OCI-LY7 (cell line): ENCODE results near the gene DMRTB1. TPM values are rescaled to one million over a fixed set of nuclear protein-coding genes. Genes with fewer than 3 reads are reported as not detected.

ENCODE experiments used
- BruUV-seq: library from RNA; stranded (reverse); fragments of 400-500 nt; replicated peaks from 2 replicates; lab custom pipeline; 2021; lab: Mats Ljungman, UMichigan
- CTCF ChIA-PET: fragments of 300-600 bp; sonication (Branson Sonifier 250); formaldehyde crosslinking; loops from one replicate; lab custom pipeline; 2022; ENCODE audit warnings: antibody characterized with exemption; ENCODE audit not compliant: unreplicated experiment; lab: Charles Lee
- POLR2A ChIA-PET: fragments of 300-600 bp; sonication (Branson Sonifier 250); formaldehyde crosslinking; loops from one replicate; lab custom pipeline; 2022; ENCODE audit warnings: antibody characterized with exemption; lab: Charles Lee
- DNase-seq: peaks from one replicate; pipeline ENCODE4 v3.0.0-alpha.2; 2015; ENCODE audit warnings: low spot score
- H2AFZ ChIP-seq: fragments of 200-600 bp; sonication (generic), shearing (Covaris generic); 2 replicates; pipeline ENCODE4 v1.6.1; 2014; ENCODE audit warnings: mild to moderate bottlenecking, antibody characterized with exemption, low read length, moderate library complexity
- H3K27ac ChIP-seq: fragments of 200-600 bp; sonication (generic); 2 replicates; pipeline ENCODE4 v1.5.1; 2014; ENCODE audit warnings: mixed run types, low read depth, mild to moderate bottlenecking, moderate library complexity, low read length, inconsistent platforms; ENCODE audit not compliant: poor library complexity, severe bottlenecking
- H3K36me3 ChIP-seq: fragments of 200-600 bp; sonication (generic); 2 replicates; pipeline ENCODE4 v1.6.1; 2014; ENCODE audit warnings: mild to moderate bottlenecking, antibody characterized with exemption, low read length, moderate library complexity, mixed read lengths; ENCODE audit not compliant: insufficient read depth
- H3K4me1 ChIP-seq: fragments of 200-600 bp; sonication (generic); 2 replicates; pipeline ENCODE4 v1.5.1; 2014; ENCODE audit warnings: mild to moderate bottlenecking, low read length; ENCODE audit not compliant: insufficient read depth, poor library complexity, severe bottlenecking
- H3K4me2 ChIP-seq: fragments of 200-600 bp; sonication (generic); 2 replicates; pipeline ENCODE4 v1.6.1; 2014; ENCODE audit warnings: mild to moderate bottlenecking, low read length
- H3K4me3 ChIP-seq: fragments of 200-600 bp; sonication (generic); 2 replicates; pipeline ENCODE4 v1.5.1; 2014; ENCODE audit warnings: mild to moderate bottlenecking, low read depth, low read length; ENCODE audit not compliant: poor library complexity, severe bottlenecking
- H3K79me2 ChIP-seq: fragments of 200-600 bp; sonication (generic); 2 replicates; pipeline ENCODE4 v1.6.1; 2016; ENCODE audit warnings: low read depth, mild to moderate bottlenecking, low read length, moderate library complexity, mixed read lengths; ENCODE audit not compliant: insufficient read depth
- H3K9me2 ChIP-seq: fragments of 200-600 bp; sonication (generic); 2 replicates; pipeline ENCODE4 v1.6.1; 2016; ENCODE audit warnings: mild to moderate bottlenecking, low read length, mixed read lengths; ENCODE audit not compliant: insufficient read depth
- H3K9me3 ChIP-seq: fragments of 200-600 bp; sonication (generic); 2 replicates; pipeline ENCODE4 v1.6.1; 2014; ENCODE audit warnings: mild to moderate bottlenecking, mixed run types, low read length, mixed read lengths
- H4K20me1 ChIP-seq: fragments of 200-600 bp; sonication (generic); 2 replicates; pipeline ENCODE4 v1.6.1; 2014; ENCODE audit warnings: mild to moderate bottlenecking, antibody characterized with exemption, low read length, moderate library complexity, mixed read lengths; ENCODE audit not compliant: insufficient read depth
- CTCF ChIP-seq: fragments of 200-600 bp; sonication (generic); conservative IDR thresholded peaks from 2 replicates; pipeline ENCODE4 v1.5.1; 2014; ENCODE audit warnings: mild to moderate bottlenecking, antibody characterized with exemption, low read length, moderate library complexity, mixed read lengths
- EZH2phosphoT487 ChIP-seq: fragments of 200-600 bp; sonication (generic); IDR thresholded peaks from 2 replicates; pipeline ENCODE4 v1.6.1; 2018; ENCODE audit warnings: low read depth, borderline replicate concordance, mild to moderate bottlenecking, mixed run types, antibody characterized with exemption, low read length, moderate library complexity, mixed read lengths
- intact Hi-C: fragments of 100-400 bp; cut with micrococcal nuclease; formaldehyde crosslinking; loops from one replicate; pipeline ENCODE4 v1.10.0; 2022; ENCODE audit not compliant: unreplicated experiment
- total RNA-seq, 2 experiments: library from RNA; depleted of rRNA in 1 of 2; stranded (reverse); fragments of >200 nt in 1 of 2; shearing (Covaris generic) in 1 of 2; gene quantifications; 2 replicates each; pipeline ENCODE4 v1.2.3, GENCODE V29; 2014 to 2022

Gene DMRTB1
- total RNA-seq, 2 experiments from 2014 or later: not detected

- POLR2A ChIA-PET: interaction anchor here (0.7 kb wide), 1 partner anchor 1065 kb away, joined by 3 read pairs; no protein-coding TSS in a partner anchor
- intact Hi-C loops: no loop called here
- Histone ChIP-seq H2AFZ (no peak overlapping the region), H3K9me3 (no peaks in the 10 kb centered on the region), H3K79me2 (no peaks in the 10 kb centered on the region), H3K4me2 (no peak overlapping the region), H3K27ac (no peak overlapping the region), H3K9me2 (no peaks in the 10 kb centered on the region), H3K4me3 (no peak overlapping the region), H3K4me1 (no peaks in the 10 kb centered on the region), H4K20me1 (no peaks in the 10 kb centered on the region), H3K36me3 (no peaks in the 10 kb centered on the region)
- no peak for TF ChIP-seq CTCF
- TF ChIP-seq EZH2phosphoT487: no peak
- DNase-seq: no peak
- CTCF ChIA-PET: no interaction called here
- BruUV-seq: no TSS peak
These were observed 53.9 kb downstream of the DMRTB1 start for GRCh38 chr1:53512807-53513755.

GRCh38 chr1:53513846-53514245 is 54.6 kb downstream of the DMRTB1 start:
- no peaks in the 10 kb centered on the region for H3K9me3 ChIP-seq
- no peaks in the 10 kb centered on the region for H4K20me1 ChIP-seq
- ChIA-PET POLR2A (no interaction called here), CTCF (no interaction called here)
- H3K4me1 ChIP-seq: no peaks in the 10 kb centered on the region
- no peaks in the 10 kb centered on the region for H3K79me2 ChIP-seq
- H3K4me3 ChIP-seq: no peak overlapping the region
- H3K36me3 ChIP-seq: no peaks in the 10 kb centered on the region
- no peak overlapping the region for H3K27ac ChIP-seq
- no peak overlapping the region for H2AFZ ChIP-seq
- no peak for DNase-seq
- TF ChIP-seq CTCF (no peak), EZH2phosphoT487 (no peak)
- intact Hi-C loops: no loop called here
- no TSS peak for BruUV-seq
- no peak overlapping the region for H3K4me2 ChIP-seq
- H3K9me2 ChIP-seq: no peaks in the 10 kb centered on the region

- Histone ChIP-seq H3K79me2 (no peaks in the 10 kb centered on the region), H3K27ac (no peak overlapping the region), H3K36me3 (no peaks in the 10 kb centered on the region), H3K4me1 (no peaks in the 10 kb centered on the region), H3K9me3 (no peaks in the 10 kb centered on the region), H2AFZ (no peak overlapping the region), H3K4me2 (no peak overlapping the region), H3K9me2 (no peaks in the 10 kb centered on the region), H4K20me1 (no peaks in the 10 kb centered on the region), H3K4me3 (no peak overlapping the region)
- no TSS peak for BruUV-seq
- no peak for DNase-seq
- TF ChIP-seq CTCF (no peak), EZH2phosphoT487 (no peak)
- intact Hi-C loops: no loop called here
- CTCF ChIA-PET: no interaction called here
- POLR2A ChIA-PET: no interaction called here
These were observed 55.2 kb downstream of the DMRTB1 start for GRCh38 chr1:53514436-53514835.
